Measurements from ENCODE around the gene SCAMP1.

The SCAMP1 gene

GRCh38 chr5:78515670-78516069 lies 155.3 kb downstream of the SCAMP1 start:
- DNase-seq = no peak

DNA sequence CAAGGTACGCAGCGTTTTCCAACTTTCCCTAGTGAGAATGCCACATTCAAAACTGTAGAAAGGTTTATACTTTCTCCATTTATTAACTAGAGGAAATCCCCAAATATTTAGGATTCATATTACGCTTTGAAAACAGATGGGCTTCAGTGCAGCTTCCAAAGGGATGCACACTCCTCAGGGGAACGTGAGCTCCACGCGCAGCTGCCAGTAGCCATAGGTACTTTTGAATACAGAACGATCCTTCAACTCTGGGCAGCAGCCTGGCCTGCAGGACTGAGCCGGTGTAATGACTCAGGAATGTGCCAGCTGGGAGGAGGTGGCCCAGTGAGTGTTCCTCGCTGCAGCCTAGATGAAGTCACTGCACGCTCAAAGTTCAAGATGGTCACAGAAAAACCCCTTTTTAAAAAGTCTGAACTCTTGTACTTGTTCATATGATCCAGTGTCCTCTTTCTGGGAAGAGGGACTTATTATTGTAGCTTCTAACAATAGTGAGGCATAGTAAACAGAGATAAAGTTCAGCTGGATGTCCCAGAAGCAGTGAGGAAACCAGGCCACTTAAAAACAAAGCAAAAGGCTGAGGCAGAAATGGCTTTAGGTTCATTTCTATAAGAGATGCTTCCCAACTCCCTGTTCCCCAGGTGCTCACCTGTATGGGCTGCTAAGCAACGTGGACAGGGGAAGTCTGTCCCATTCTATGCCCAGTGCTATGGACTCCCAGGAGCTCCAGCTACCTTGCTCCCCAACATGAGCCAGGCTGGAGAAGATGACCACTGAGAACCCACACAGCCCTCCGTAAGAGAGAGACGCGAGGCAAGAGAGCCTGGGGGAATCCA lies 158.2 kb downstream of the SCAMP1 start:
- no peak for DNase-seq

GRCh38 chr5:78519198-78519941 lies 159.0 kb downstream of the SCAMP1 start:
- DNase-seq = no peak

- DNase-seq = no peak
Observed at GRCh38 chr5:78521455-78521854, 161.0 kb downstream of the SCAMP1 start.

GRCh38 chr5:78522476-78523260 lies 162.3 kb downstream of the SCAMP1 start:
- no peak for DNase-seq

DNA sequence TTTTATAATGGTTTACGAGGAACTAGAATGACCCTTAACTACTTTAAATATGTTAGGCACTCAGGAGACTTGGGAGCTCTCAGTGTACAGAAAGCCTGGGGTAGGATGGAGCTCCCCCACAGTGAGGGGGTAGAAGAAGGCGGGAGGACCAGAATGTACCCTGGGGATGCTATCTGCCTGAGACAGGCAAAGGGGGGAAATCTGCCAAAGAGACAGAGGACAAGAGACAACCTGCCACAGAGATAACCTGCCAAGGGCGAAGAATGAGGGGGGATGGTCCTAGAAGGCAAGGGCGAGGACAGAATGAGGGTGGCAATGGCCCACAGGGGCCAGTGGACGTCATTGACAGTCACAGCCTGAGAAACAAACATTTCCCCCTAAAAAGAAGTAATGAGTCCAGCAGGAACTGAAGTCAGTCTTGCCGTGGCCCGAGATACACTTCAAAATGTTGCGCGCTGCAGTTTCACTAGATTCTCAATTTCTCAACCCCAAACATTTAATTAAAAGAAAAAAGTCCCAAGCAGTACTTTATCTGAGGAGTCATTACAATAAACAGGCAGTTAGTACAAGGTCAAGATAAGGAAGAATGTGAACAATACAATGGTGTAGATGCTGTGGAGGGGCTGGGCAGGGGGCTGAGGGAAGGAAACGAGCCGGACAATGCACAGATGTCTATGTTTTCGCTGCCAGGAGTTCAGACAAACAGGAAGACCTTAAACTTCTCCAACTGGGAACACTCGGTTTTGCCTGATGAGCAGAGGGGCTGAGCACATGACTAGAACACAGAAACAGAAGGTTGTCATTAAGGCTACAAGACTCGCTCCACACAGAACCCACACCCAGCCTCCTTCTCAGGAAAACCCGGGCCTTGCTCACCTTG lies 163.1 kb downstream of the SCAMP1 start:
- DNase-seq = no peak

GRCh38 chr5:78526049-78526525 lies 165.7 kb downstream of the SCAMP1 start:
- DNase-seq = no peak

- DNase-seq = no peak
Observed at GRCh38 chr5:78527054-78527859, 166.8 kb downstream of the SCAMP1 start.

GRCh38 chr5:78527925-78528324 lies 167.5 kb downstream of the SCAMP1 start:
- DNase-seq = no peak

All from stimulated activated CD4-positive, alpha-beta T cell treated with anti-CD3 and anti-CD28 coated beads, Interleukin-12 subunit alpha, Interleukin-12 subunit beta, amount 100 ng/mL, for 4 hours (primary cell).